Coronary artery (tissue), 2 donors: Measurements from ENCODE around the gene GBF1.

Source experiments
- DNase-seq: peaks from one replicate; pipeline ENCODE4 v3.0.0-alpha.2; 2017; ENCODE audit warnings: low spot score
- H3K27ac ChIP-seq, 2 donors: fragments of 200-600 bp; sonication (generic); one replicate each; pipeline ENCODE4 v1.5.1; 2016 to 2019
- H3K4me3 ChIP-seq: fragments of 200-600 bp; sonication (generic); 2 replicates; pipeline ENCODE4 v1.5.1; 2016; ENCODE audit warnings: mild to moderate bottlenecking, moderate library complexity
- TF ChIP-seq, protein P1 (sequence below): fragments of 200-600 bp; sonication (generic); IDR thresholded peaks from one replicate; pipeline ENCODE4 v1.5.1; 2019; ENCODE audit warnings: antibody characterized with exemption

GBF1 gene

DNA sequence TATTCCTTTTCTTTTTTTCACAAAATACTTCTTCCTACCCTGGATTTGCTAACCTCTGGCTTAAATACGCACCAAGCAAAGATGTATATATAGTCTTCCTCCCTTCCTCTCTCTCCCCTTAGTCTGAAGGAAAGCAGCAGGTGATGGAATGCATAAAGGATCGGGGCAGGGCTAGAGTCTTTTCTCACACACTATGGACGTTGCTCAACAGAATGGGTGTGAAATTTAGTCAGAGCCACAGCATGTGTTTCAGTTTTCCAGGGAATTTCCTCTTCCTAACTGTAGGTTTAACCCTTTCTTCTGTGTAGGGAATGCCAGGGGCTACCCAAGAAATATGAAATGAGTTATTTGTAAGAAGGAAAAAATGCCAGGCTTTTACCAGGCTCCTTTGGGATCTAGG lies 78.7 kb downstream of the GBF1 start:
- Histone ChIP-seq H3K4me3 (no peak overlapping the region), H3K27ac (no peak overlapping the region)
- DNase-seq, result no peak
- TF ChIP-seq, protein P1, sequence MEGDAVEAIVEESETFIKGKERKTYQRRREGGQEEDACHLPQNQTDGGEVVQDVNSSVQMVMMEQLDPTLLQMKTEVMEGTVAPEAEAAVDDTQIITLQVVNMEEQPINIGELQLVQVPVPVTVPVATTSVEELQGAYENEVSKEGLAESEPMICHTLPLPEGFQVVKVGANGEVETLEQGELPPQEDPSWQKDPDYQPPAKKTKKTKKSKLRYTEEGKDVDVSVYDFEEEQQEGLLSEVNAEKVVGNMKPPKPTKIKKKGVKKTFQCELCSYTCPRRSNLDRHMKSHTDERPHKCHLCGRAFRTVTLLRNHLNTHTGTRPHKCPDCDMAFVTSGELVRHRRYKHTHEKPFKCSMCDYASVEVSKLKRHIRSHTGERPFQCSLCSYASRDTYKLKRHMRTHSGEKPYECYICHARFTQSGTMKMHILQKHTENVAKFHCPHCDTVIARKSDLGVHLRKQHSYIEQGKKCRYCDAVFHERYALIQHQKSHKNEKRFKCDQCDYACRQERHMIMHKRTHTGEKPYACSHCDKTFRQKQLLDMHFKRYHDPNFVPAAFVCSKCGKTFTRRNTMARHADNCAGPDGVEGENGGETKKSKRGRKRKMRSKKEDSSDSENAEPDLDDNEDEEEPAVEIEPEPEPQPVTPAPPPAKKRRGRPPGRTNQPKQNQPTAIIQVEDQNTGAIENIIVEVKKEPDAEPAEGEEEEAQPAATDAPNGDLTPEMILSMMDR, result no peak

DNA sequence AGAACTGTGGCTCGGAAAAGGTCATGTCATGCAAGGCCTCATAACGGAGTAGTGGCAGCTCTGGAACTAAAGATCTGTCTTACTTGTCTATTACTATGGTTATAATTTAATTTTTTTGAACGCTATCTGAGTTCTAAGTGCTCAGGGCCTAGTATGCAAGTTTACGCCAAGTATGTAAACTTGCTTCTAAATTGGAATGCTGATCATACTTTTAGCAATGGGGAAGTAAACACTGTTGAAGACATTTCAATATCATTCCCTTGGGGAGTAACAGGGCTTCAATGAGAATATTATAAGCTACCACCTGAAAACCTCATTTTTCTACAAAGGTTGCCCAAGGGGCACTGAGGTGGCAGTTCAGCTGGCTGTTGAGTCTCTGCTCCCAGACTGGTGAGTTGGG lies 80.7 kb downstream of the GBF1 start:
- no peak overlapping the region for H3K27ac ChIP-seq
- H3K4me3 ChIP-seq, result no peak overlapping the region

DNA sequence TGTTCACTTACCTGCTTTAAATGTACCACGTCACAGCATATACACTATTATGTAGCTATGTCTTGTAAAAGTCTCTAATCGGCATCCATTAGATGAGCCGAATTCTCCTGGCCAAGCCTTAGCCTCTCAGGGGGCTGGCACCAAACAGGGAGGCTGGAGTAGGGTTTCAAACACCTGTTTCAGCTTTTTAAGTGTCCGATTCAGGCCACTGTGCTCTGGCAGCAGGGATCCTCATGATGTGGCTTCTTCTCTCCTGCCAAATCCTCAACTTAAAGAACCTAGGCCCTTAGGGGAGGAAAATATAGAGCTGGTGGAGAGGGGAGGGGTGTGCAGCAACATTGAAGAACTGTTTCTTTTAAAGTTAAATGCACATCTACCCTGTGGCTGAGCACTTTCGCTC lies 81.7 kb downstream of the GBF1 start:
- TF ChIP-seq, protein P1, result no peak
- no peak overlapping the region for H3K4me3 ChIP-seq
- no peak for DNase-seq
- H3K27ac ChIP-seq, result no peak overlapping the region

More for the DNA sequence above, 80.7 kb downstream of the GBF1 start:
- TF ChIP-seq, protein P1, result no peak
- no peak for DNase-seq

DNA sequence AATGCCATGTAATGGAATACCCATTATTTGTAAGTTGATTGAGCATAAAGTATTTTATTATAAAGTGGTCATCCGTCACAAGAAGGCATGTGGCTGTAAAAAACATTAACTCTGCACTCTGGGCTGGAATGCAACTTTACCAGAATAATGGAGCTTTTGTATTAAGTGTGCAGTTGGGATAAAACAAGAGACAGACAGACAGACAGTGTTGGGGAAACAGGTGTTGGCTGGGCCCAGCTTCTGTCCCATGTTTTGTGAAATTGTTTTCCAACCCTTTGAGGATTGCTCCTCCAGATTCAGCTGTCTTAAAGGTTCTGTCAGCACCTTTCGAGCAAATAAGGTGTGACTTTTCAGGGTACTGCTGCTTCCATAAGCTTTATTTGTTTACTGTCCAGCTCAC lies 82.3 kb downstream of the GBF1 start:
- Histone ChIP-seq H3K4me3 (no peak overlapping the region), H3K27ac (no peak overlapping the region)
- TF ChIP-seq, protein P1, result no peak
- no peak for DNase-seq

DNA sequence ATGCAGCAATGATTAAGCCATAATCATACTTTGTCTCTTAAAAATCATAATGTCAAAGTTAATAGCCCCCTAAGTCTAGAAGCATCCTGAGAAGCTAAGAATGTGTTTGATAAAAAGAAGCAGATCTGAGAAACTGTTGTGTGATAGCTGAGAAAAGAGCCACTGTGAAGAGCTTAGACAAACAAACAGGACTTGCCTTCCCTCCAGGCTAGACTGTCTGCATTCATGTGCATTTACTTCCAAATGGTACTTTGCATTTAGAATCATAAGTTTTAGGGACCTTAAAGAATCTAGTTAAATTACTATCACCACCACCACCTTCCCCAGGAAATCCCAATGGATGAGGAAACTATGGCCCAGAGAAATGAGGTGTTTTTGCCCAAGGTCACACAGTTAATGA lies 87.4 kb downstream of the GBF1 start:
- no peak overlapping the region for H3K27ac ChIP-seq

DNA sequence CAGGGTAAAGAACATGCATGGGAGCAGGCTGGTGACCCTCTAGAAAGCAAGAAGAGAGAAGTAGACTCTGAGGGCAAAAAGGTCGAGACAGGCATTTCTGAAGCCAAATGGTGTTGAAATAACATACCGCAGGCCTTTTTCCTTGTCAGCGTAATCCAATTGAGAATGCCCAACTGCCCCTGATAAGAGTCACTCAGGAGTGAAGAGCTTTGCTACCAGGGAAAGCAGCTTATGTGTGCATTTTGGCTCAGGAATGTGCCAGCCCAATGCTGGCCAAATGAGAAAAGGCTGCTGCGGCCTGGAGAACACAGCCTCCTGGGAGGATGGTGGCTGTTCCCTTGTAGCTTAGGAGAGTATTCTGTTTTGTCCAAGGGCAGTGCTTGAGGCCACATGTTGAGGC lies 88.8 kb downstream of the GBF1 start:
- DNase-seq, result no peak
- TF ChIP-seq, protein P1, result no peak
- H3K4me3 ChIP-seq, result no peak overlapping the region
- H3K27ac ChIP-seq, result no peak overlapping the region

More for the DNA sequence above, 87.4 kb downstream of the GBF1 start:
- TF ChIP-seq, protein P1, result no peak
- no peak for DNase-seq
- no peak overlapping the region for H3K4me3 ChIP-seq

DNA sequence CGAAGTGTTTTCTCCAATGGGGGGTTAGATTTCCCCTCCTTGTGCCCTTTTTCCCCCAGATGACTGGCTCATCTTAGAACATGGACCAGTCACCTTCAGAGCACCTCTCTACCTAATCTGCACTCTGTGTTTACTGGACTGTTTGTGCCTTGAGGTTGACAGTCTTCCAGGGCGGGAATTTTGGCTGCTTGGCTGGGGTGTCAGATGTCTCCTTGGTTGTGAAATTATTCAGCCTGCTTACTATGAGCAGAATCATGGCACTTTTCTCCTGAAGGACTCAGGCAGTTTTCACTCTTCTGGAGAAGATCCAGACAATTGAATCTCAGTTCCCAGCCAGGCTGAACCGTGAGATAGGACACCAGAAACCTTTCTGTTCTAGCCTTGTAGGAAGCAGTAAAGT lies 89.9 kb downstream of the GBF1 start:
- no peak for DNase-seq
- no peak overlapping the region for H3K27ac ChIP-seq

More for the DNA sequence above, 89.9 kb downstream of the GBF1 start:
- TF ChIP-seq, protein P1, result no peak
- no peak overlapping the region for H3K4me3 ChIP-seq
